Osteoblast (primary cell): ENCODE measurements around the gene TIGD1. TPM values are rescaled to one million over a fixed set of nuclear protein-coding genes. Genes with fewer than 3 reads are reported as not detected.

Experiments
- DNase-seq: peaks from one replicate; pipeline ENCODE4 v3.0.0; 2011; ENCODE audit warnings: low spot score, mixed read lengths; ENCODE audit not compliant: insufficient read length; ENCODE audit errors: missing footprints
- H2AFZ ChIP-seq: 2 replicates; pipeline ENCODE4 v1.6.0; 2011; ENCODE audit warnings: mild to moderate bottlenecking, low read length
- H3K27ac ChIP-seq: 2 replicates; pipeline ENCODE4 v1.5.1; 2011; ENCODE audit warnings: mild to moderate bottlenecking, low read depth, low read length, moderate library complexity
- H3K27me3 ChIP-seq: 2 replicates; pipeline ENCODE4 v1.6.0; 2012; ENCODE audit warnings: mild to moderate bottlenecking, control low read depth, inconsistent platforms, low read length, moderate library complexity; ENCODE audit not compliant: insufficient read depth
- H3K36me3 ChIP-seq: 2 replicates; pipeline ENCODE4 v1.5.1; 2011; ENCODE audit warnings: mild to moderate bottlenecking, low read length, control low read depth, moderate library complexity; ENCODE audit not compliant: insufficient read depth
- H3K4me1 ChIP-seq: 2 replicates; pipeline ENCODE4 v1.5.1; 2011; ENCODE audit warnings: mild to moderate bottlenecking, low read length, control low read depth, moderate library complexity; ENCODE audit not compliant: insufficient read depth
- H3K4me2 ChIP-seq: 2 replicates; pipeline ENCODE4 v1.6.0; 2011; ENCODE audit warnings: mild to moderate bottlenecking, low read length; ENCODE audit not compliant: insufficient read depth
- H3K4me3 ChIP-seq: fragments of 200-600 bp; sonication (generic); 3 replicates; pipeline ENCODE4 v1.5.1; 2012; ENCODE audit warnings: mild to moderate bottlenecking, low read length, inconsistent platforms; ENCODE audit not compliant: insufficient read depth
- H3K79me2 ChIP-seq: 2 replicates; pipeline ENCODE4 v1.6.0; 2012; ENCODE audit warnings: mild to moderate bottlenecking, low read length, control low read depth, inconsistent platforms; ENCODE audit not compliant: insufficient read depth
- H3K9me3 ChIP-seq: 2 replicates; pipeline ENCODE4 v1.5.1; 2011; ENCODE audit warnings: low read depth, low read length, control low read depth
- H4K20me1 ChIP-seq: 2 replicates; pipeline ENCODE4 v1.6.0; 2012; ENCODE audit warnings: mild to moderate bottlenecking, low read length, control low read depth; ENCODE audit not compliant: insufficient read depth
- CTCF ChIP-seq: IDR thresholded peaks from 2 replicates; pipeline ENCODE4 v1.5.1; 2011; ENCODE audit warnings: mild to moderate bottlenecking, low read depth, low read length, moderate library complexity; ENCODE audit errors: extremely low read depth
- total RNA-seq: library from RNA; depleted of rRNA; stranded (reverse); fragments of >200 nt; gene quantifications from 2 replicates; pipeline ENCODE4 v1.2.3, GENCODE V29; 2012

Gene TIGD1
- total RNA-seq, 1 donor, result 5.8 TPM

GRCh38 chr2:232521959-232522622 lies 28.3 kb downstream of the TIGD1 start:
- no peaks in the 10 kb centered on the region for H3K4me1 ChIP-seq
- peaks cover 4% of the 10 kb centered on the region for H4K20me1 ChIP-seq
- H3K4me3 ChIP-seq, result no peak overlapping the region
- peaks cover 40% of the 10 kb centered on the region for H3K27me3 ChIP-seq
- H3K36me3 ChIP-seq, result no peaks in the 10 kb centered on the region
- peak; percentile 47 for TF ChIP-seq CTCF
- H3K9me3 ChIP-seq, result no peaks in the 10 kb centered on the region
- no peak overlapping the region for H2AFZ ChIP-seq
- H3K4me2 ChIP-seq, result peak overlapping the region; percentile 18
- DNase-seq, result peak; percentile 99
- no peak overlapping the region for H3K27ac ChIP-seq
- no peaks in the 10 kb centered on the region for H3K79me2 ChIP-seq

- TF ChIP-seq CTCF, result no peak
- H3K79me2 ChIP-seq, result no peaks in the 10 kb centered on the region
- peaks cover 47% of the 10 kb centered on the region for H3K27me3 ChIP-seq
These were observed 29.3 kb downstream of the TIGD1 start for GRCh38 chr2:232521098-232521497.

GRCh38 chr2:232520489-232520888 lies 29.9 kb downstream of the TIGD1 start:
- Histone ChIP-seq H2AFZ (no peak overlapping the region), H3K4me2 (no peak overlapping the region), H3K27me3 (peaks cover 47% of the 10 kb centered on the region), H3K79me2 (no peaks in the 10 kb centered on the region), H3K27ac (no peak overlapping the region), H3K9me3 (no peaks in the 10 kb centered on the region), H3K4me3 (no peak overlapping the region), H4K20me1 (peaks cover 4% of the 10 kb centered on the region), H3K4me1 (no peaks in the 10 kb centered on the region), H3K36me3 (no peaks in the 10 kb centered on the region)
- TF ChIP-seq CTCF, result no peak
- DNase-seq, result no peak

More at GRCh38 chr2:232521098-232521497, 29.3 kb downstream of the TIGD1 start:
- no peaks in the 10 kb centered on the region for H3K9me3 ChIP-seq
- H3K36me3 ChIP-seq, result no peaks in the 10 kb centered on the region
- H4K20me1 ChIP-seq, result peaks cover 4% of the 10 kb centered on the region
- no peak overlapping the region for H3K4me3 ChIP-seq
- H3K4me2 ChIP-seq, result no peak overlapping the region
- no peak overlapping the region for H3K27ac ChIP-seq
- H2AFZ ChIP-seq, result no peak overlapping the region
- no peak for DNase-seq
- H3K4me1 ChIP-seq, result no peaks in the 10 kb centered on the region

- H3K4me3 ChIP-seq, result no peak within 1 kb of the TSS
- H3K79me2 ChIP-seq, result no peaks in the 10 kb centered on the region
- DNase-seq, result no peak
- H4K20me1 ChIP-seq, result peaks cover 4% of the 10 kb centered on the region
- no peak within 1 kb of the TSS for H3K4me2 ChIP-seq
- no peaks in the 10 kb centered on the region for H3K36me3 ChIP-seq
- H3K27me3 ChIP-seq, result peaks cover 51% of the 10 kb centered on the region
- no peaks in the 10 kb centered on the region for H3K4me1 ChIP-seq
- no peak for TF ChIP-seq CTCF
- H3K27ac ChIP-seq, result no peak within 1 kb of the TSS
- H3K9me3 ChIP-seq, result no peaks in the 10 kb centered on the region
- no peak within 1 kb of the TSS for H2AFZ ChIP-seq
These were observed 30.5 kb downstream of the TIGD1 start, which contains the start of gene PRSS56 for GRCh38 chr2:232519581-232520438. Gene PRSS56, plus strand, starts transcription at chr2:232520388. Its CDS starts 211 bp downstream, at chr2:232520599.
